ENCODE measurements around the gene EIF2S3. TPM values are rescaled to one million over a fixed set of nuclear protein-coding genes. Genes with fewer than 3 reads are reported as not detected.
A peak's percentile ranks its signal among the peaks of the same experiment; 100 is the strongest.
"Not testable (repeated sequence)": the region's sequence is repeated elsewhere in the genome, so short reads cannot be mapped to it uniquely, and the experiment has no call there.

The EIF2S3 gene
- total RNA-seq, 1 donor from 2014 or later: 426 TPM

DNA sequence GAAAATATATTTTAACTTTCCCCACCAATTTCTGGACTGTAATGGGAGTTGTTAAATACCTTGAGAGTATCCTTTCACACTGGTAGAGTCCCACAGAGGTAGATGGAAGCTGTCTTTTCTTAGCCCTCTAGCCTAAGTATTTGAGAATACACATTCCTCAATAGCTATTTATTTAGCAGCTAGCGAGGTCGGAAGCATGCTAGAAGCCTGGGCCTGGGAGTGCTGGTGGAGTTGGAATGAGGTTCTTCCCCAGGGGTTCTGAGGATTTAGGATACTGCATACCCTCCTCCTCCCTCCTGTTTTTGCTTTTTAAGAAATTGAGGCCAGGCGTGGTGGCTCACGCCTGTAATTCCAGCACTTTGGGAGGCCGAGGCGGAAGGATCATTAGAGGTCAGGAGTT is 26.8 kb upstream of the EIF2S3 start:
- Mint-ChIP-seq H3K27ac (ENCODE audit: unreplicated experiment) (no peak overlapping the region), H3K36me3 (ENCODE audit: low read depth) (peaks cover 3% of the 10 kb centered on the region), H3K27me3 (ENCODE audit: low read depth) (no peaks in the 10 kb centered on the region), H3K9me3 (no peaks in the 10 kb centered on the region), H3K4me1 (peaks cover 20% of the 10 kb centered on the region), H3K4me3 (peak overlapping the region; percentile 39)
- DNase-seq (ENCODE audit: low read depth, low spot score): no peak
- TF ChIP-seq, protein P1, sequence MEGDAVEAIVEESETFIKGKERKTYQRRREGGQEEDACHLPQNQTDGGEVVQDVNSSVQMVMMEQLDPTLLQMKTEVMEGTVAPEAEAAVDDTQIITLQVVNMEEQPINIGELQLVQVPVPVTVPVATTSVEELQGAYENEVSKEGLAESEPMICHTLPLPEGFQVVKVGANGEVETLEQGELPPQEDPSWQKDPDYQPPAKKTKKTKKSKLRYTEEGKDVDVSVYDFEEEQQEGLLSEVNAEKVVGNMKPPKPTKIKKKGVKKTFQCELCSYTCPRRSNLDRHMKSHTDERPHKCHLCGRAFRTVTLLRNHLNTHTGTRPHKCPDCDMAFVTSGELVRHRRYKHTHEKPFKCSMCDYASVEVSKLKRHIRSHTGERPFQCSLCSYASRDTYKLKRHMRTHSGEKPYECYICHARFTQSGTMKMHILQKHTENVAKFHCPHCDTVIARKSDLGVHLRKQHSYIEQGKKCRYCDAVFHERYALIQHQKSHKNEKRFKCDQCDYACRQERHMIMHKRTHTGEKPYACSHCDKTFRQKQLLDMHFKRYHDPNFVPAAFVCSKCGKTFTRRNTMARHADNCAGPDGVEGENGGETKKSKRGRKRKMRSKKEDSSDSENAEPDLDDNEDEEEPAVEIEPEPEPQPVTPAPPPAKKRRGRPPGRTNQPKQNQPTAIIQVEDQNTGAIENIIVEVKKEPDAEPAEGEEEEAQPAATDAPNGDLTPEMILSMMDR (conservative IDR thresholded peaks at IDR 0.05): no peak

- TF ChIP-seq, protein P1 (conservative IDR thresholded peaks at IDR 0.05): no peak
- Mint-ChIP-seq H3K27me3 (ENCODE audit: low read depth) (no peaks in the 10 kb centered on the region), H3K4me1 (peaks cover 12% of the 10 kb centered on the region), H3K36me3 (ENCODE audit: low read depth) (no peaks in the 10 kb centered on the region), H3K9me3 (no peaks in the 10 kb centered on the region), H3K27ac (ENCODE audit: unreplicated experiment) (no peak overlapping the region), H3K4me3 (no peak overlapping the region)
- DNase-seq (ENCODE audit: low read depth, low spot score): no peak
Measured at GRCh38 chrX:24030597-24030996, 24.2 kb upstream of the EIF2S3 start.

GRCh38 chrX:24034485-24034884 is 20.3 kb upstream of the EIF2S3 start:
- TF ChIP-seq, protein P1 (conservative IDR thresholded peaks at IDR 0.05): no peak
- H3K4me1 Mint-ChIP-seq: no peaks in the 10 kb centered on the region
- no peak overlapping the region for H3K27ac Mint-ChIP-seq (ENCODE audit: unreplicated experiment)
- no peak for DNase-seq (ENCODE audit: low read depth, low spot score)
- no peaks in the 10 kb centered on the region for H3K9me3 Mint-ChIP-seq
- no peaks in the 10 kb centered on the region for H3K27me3 Mint-ChIP-seq (ENCODE audit: low read depth)
- H3K4me3 Mint-ChIP-seq: no peak overlapping the region
- no peaks in the 10 kb centered on the region for H3K36me3 Mint-ChIP-seq (ENCODE audit: low read depth)

- no peak for DNase-seq (ENCODE audit: low read depth, low spot score)
- no peaks in the 10 kb centered on the region for H3K36me3 Mint-ChIP-seq (ENCODE audit: low read depth)
- no peak overlapping the region for H3K4me3 Mint-ChIP-seq
- H3K27ac Mint-ChIP-seq (ENCODE audit: unreplicated experiment): no peak overlapping the region
- TF ChIP-seq, protein P1 (conservative IDR thresholded peaks at IDR 0.05): no peak
- no peaks in the 10 kb centered on the region for H3K4me1 Mint-ChIP-seq
- H3K9me3 Mint-ChIP-seq: no peaks in the 10 kb centered on the region
- H3K27me3 Mint-ChIP-seq (ENCODE audit: low read depth): no peaks in the 10 kb centered on the region
Measured at GRCh38 chrX:24037729-24038128, 17.0 kb upstream of the EIF2S3 start.

DNA sequence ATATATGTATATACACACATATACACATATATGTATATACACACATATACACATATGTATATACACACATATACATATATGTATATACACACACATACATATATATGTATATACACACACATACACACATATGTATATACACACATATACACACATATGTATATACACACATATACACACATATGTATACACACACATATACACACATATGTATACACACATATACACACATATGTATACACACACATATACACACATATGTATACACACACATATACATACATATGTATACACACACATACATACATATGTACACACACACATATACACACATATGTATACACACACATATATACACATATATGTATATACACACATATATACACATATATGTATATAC is 8.7 kb upstream of the EIF2S3 start:
- not testable (repeated sequence) for H3K27ac Mint-ChIP-seq (ENCODE audit: unreplicated experiment); H3K36me3 Mint-ChIP-seq (ENCODE audit: low read depth); H3K27me3 Mint-ChIP-seq (ENCODE audit: low read depth); H3K9me3 Mint-ChIP-seq; H3K4me3 Mint-ChIP-seq; DNase-seq (ENCODE audit: low read depth, low spot score); H3K4me1 Mint-ChIP-seq

DNA sequence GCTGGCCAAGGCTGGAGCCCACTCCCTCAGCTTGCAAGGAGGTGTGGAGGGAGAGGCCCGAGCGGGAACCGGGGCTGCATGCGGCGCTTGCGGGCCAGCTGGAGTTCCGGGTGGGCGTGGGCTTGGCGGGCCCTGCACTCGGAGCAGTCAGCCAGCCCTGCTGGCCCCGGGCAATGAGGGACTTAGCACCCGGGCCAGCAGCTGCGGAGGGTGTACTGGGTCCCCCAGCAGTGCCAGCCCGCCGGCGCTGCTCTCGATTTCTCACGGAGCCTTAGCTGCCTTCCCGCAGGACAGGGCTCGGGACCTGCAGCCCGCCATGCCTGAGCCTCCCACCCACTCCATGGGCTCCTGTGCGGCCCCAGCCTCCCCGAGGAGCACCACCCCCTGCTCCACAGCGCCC is 5.1 kb upstream of the EIF2S3 start:
- not testable (repeated sequence) for H3K9me3 Mint-ChIP-seq; H3K27ac Mint-ChIP-seq (ENCODE audit: unreplicated experiment); H3K36me3 Mint-ChIP-seq (ENCODE audit: low read depth); H3K4me3 Mint-ChIP-seq; H3K27me3 Mint-ChIP-seq (ENCODE audit: low read depth); H3K4me1 Mint-ChIP-seq; DNase-seq (ENCODE audit: low read depth, low spot score)

DNA sequence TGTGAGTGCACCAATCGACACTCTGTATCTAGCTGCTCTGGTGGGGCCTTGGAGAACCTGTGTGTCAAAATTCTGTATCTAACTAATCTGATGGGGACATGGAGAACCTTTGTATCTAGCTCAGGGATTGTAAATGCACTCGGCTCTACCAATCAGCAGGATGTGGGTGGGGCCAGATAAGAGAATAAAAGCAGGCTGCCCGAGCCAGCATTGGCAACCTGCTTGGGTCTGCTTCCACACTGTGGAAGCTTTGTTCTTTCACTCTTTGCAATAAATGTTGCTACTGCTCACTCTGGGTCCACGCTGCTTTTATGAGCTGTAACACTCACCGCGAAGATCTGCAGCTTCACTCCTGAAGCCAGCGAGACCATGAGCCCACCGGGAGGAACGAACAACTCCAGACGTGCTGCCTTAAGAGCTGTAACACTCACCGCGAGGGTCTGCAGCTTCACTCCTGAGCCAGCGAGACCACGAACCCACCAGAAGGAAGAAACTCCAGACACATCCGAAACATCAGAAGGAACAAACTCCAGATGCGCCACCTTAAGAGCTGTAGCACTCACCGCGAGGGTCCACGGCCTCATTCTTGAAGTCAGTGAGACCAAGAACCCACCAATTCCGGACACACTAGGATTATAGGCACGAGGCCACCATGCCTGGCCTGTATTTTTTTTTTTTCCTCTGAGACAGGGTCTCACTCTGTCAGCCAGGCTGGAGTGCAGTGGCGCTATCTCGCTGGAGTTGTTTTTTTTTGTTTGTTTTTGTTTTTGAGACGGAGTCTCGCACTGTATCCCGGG is 4.0 kb upstream of the EIF2S3 start:
- H3K9me3 Mint-ChIP-seq; H3K27me3 Mint-ChIP-seq (ENCODE audit: low read depth); DNase-seq (ENCODE audit: low read depth, low spot score); H3K4me1 Mint-ChIP-seq; H3K36me3 Mint-ChIP-seq (ENCODE audit: low read depth); H3K27ac Mint-ChIP-seq (ENCODE audit: unreplicated experiment): not testable (repeated sequence)
- peak overlapping the region; percentile 71 for H3K4me3 Mint-ChIP-seq
